IPS-11a (cell line): ENCODE data around the gene KRT37.

Experiments used
- H3K4me3 ChIP-seq: one replicate; pipeline ENCODE4 v1.5.1; 2013; ENCODE audit warnings: low read depth, low read length, control low read depth

Gene KRT37

GRCh38 chr17:41377546-41377945 lies 46.8 kb downstream of the KRT37 start:
- H3K4me3 ChIP-seq = no peak overlapping the region
